ENCODE results near the gene MAST2. TPM values are rescaled to one million over a fixed set of nuclear protein-coding genes. Genes with fewer than 3 reads are reported as not detected.
"Not testable (repeated sequence)": the region's sequence is repeated elsewhere in the genome, so short reads cannot be mapped to it uniquely, and the experiment has no call there.

The MAST2 gene
- total RNA-seq, 4 donors from 2014 or later, result 8.3 to 24.8 (median 14.5) TPM

GRCh38 chr1:45842786-45843185 lies 39.4 kb downstream of the MAST2 start:
- intact Hi-C loops (cut with DNase I), result no loop called here
- Histone ChIP-seq H3K4me3 (no peak overlapping the region), H3K4me1 (peaks cover 0 to 6% (median 0%) of the 10 kb centered on the region in 3 donors), H3K9me3 (no peaks in the 10 kb centered on the region), H3K36me3 (no peaks in the 10 kb centered on the region), H3K27me3 (no peaks in the 10 kb centered on the region), H3K27ac (no peak overlapping the region)
- 87 to 94% methylated on average over 1 of the region's 1 CpG for WGBS, 2 donors
- DNase-seq, result no peak
- TF ChIP-seq POLR2A (IDR thresholded peaks at IDR 0.05) (no peak), CTCF (IDR thresholded peaks at IDR 0.05) (no peak)

GRCh38 chr1:45843474-45843905 lies 40.1 kb downstream of the MAST2 start:
- no peak for DNase-seq
- Histone ChIP-seq H3K4me3 (no peak overlapping the region), H3K27ac (no peak overlapping the region), H3K9me3 (no peaks in the 10 kb centered on the region), H3K27me3 (no peaks in the 10 kb centered on the region), H3K4me1 (peaks cover 0 to 6% (median 0%) of the 10 kb centered on the region in 3 donors), H3K36me3 (no peaks in the 10 kb centered on the region)
- peak in 1 of 6 experiments; percentile 13 for TF ChIP-seq CTCF (IDR thresholded peaks at IDR 0.05)
- no peak for TF ChIP-seq POLR2A (IDR thresholded peaks at IDR 0.05)
- intact Hi-C loops (cut with DNase I), result no loop called here

- H3K36me3 ChIP-seq; H3K4me3 ChIP-seq; H3K4me1 ChIP-seq; H3K27ac ChIP-seq; H3K9me3 ChIP-seq; DNase-seq; intact Hi-C loops (cut with DNase I); H3K27me3 ChIP-seq: not testable (repeated sequence)
- 72 to 82% methylated on average over 4 of the region's 4 CpGs for WGBS, 2 donors
These were observed 40.6 kb downstream of the MAST2 start for GRCh38 chr1:45844000-45844399.

- H3K27ac ChIP-seq, result no peak overlapping the region
- DNase-seq, result no peak
- no peaks in the 10 kb centered on the region for H3K27me3 ChIP-seq
- TF ChIP-seq POLR2A (IDR thresholded peaks at IDR 0.05) (no peak), CTCF (IDR thresholded peaks at IDR 0.05) (no peak)
- intact Hi-C loops (cut with DNase I), result no loop called here
- H3K4me1 ChIP-seq, result no peaks in the 10 kb centered on the region
- WGBS, 2 donors, result 61 to 67% methylated on average over 3 of the region's 3 CpGs
- no peak overlapping the region for H3K4me3 ChIP-seq
- no peaks in the 10 kb centered on the region for H3K9me3 ChIP-seq
- no peaks in the 10 kb centered on the region for H3K36me3 ChIP-seq
These were observed 43.5 kb downstream of the MAST2 start for GRCh38 chr1:45846931-45847330.

- H3K36me3 ChIP-seq, result no peaks in the 10 kb centered on the region
- H3K4me1 ChIP-seq, result no peaks in the 10 kb centered on the region
- H3K4me3 ChIP-seq, result no peak overlapping the region
- no peaks in the 10 kb centered on the region for H3K9me3 ChIP-seq
- no peak for TF ChIP-seq POLR2A (IDR thresholded peaks at IDR 0.05)
- TF ChIP-seq CTCF (IDR thresholded peaks at IDR 0.05), result no peak
- no peaks in the 10 kb centered on the region for H3K27me3 ChIP-seq
- 90 to 97% methylated on average over 2 of the region's 2 CpGs for WGBS, 2 donors
- intact Hi-C loops (cut with DNase I), result no loop called here
- H3K27ac ChIP-seq, result no peak overlapping the region
- DNase-seq, result no peak
These were observed 44.7 kb downstream of the MAST2 start for GRCh38 chr1:45848097-45848496.

GRCh38 chr1:45848714-45849113 lies 45.3 kb downstream of the MAST2 start:
- intact Hi-C loops (cut with DNase I), result no loop called here
- no peak for TF ChIP-seq CTCF (IDR thresholded peaks at IDR 0.05)
- no peak for TF ChIP-seq POLR2A (IDR thresholded peaks at IDR 0.05)
- 90 to 97% methylated on average over 2 of the region's 2 CpGs for WGBS, 2 donors

More at GRCh38 chr1:45848714-45849113, 45.3 kb downstream of the MAST2 start:
- Histone ChIP-seq H3K27me3 (no peaks in the 10 kb centered on the region), H3K27ac (no peak overlapping the region), H3K36me3 (no peaks in the 10 kb centered on the region), H3K4me1 (no peaks in the 10 kb centered on the region), H3K4me3 (no peak overlapping the region), H3K9me3 (no peaks in the 10 kb centered on the region)
- DNase-seq, result no peak

All from esophagus squamous epithelium (tissue), 5 donors.